Activated naive CD4-positive, alpha-beta T cell treated with anti-CD3 and anti-CD28 coated beads for 36 hours (primary cell): Measurements from ENCODE around the gene GABARAPL1. TPM values are rescaled to one million over a fixed set of nuclear protein-coding genes. Genes with fewer than 3 reads are reported as not detected.
A peak's percentile ranks its signal among the peaks of the same experiment; 100 is the strongest.

Experiments
- CTCF ChIA-PET: fragments of 350-600 bp; sonication (Branson Sonifier 250); formaldehyde crosslinking; loops from one replicate; lab custom pipeline; 2021; ENCODE audit warnings: antibody characterized with exemption; lab: Charles Lee
- DNase-seq: peaks from one replicate; pipeline ENCODE4 v3.0.0-alpha.2; 2020
- H3K27ac Mint-ChIP-seq: one replicate; pipeline ENCODE4 v1.8.0; 2021; ENCODE audit warnings: mild to moderate bottlenecking, mixed read lengths
- H3K27me3 Mint-ChIP-seq: one replicate; pipeline ENCODE4 v1.8.0; 2021; ENCODE audit warnings: low read depth, mixed read lengths
- H3K36me3 Mint-ChIP-seq: one replicate; pipeline ENCODE4 v1.8.0; 2021; ENCODE audit warnings: low read depth, mixed read lengths
- H3K4me1 Mint-ChIP-seq: one replicate; pipeline ENCODE4 v1.8.0; 2021; ENCODE audit warnings: low read depth, mixed read lengths
- H3K4me3 Mint-ChIP-seq: one replicate; pipeline ENCODE4 v1.8.0; 2021; ENCODE audit warnings: mild to moderate bottlenecking, moderate library complexity, mixed read lengths
- H3K9me3 Mint-ChIP-seq: one replicate; pipeline ENCODE4 v1.8.0; 2021; ENCODE audit warnings: mixed read lengths
- intact Hi-C: fragments of 100-400 bp; cut with micrococcal nuclease; formaldehyde crosslinking; loops from one replicate; pipeline ENCODE4 v1.15.1; 2023
- total RNA-seq, 2 experiments: library from RNA; stranded (reverse); gene quantifications; one replicate each; pipeline ENCODE4 v1.2.3, GENCODE V29; 2021

Gene GABARAPL1
- total RNA-seq, result 1 to 10 TPM; 3.3 to 4.9 TPM

GRCh38 chr12:10212739-10213131 lies at the start of gene GABARAPL1:
Gene GABARAPL1 (plus strand): TSS chr12:10212877. CDS start chr12:10213130, 253 bp downstream.
- intact Hi-C loops, result loop anchor here (1.0 to 10.0 kb wide), 13 partner anchors 59 to 958 kb away; partner anchors contain the start of genes CLEC2D, MAGOHB and SMIM10L1
- CTCF ChIA-PET, result interaction anchor here (1.0 to 2.6 kb wide), 2 partner anchors 17 to 60 kb away, joined by 4 to 12 read pairs; no protein-coding TSS in a partner anchor

DNA sequence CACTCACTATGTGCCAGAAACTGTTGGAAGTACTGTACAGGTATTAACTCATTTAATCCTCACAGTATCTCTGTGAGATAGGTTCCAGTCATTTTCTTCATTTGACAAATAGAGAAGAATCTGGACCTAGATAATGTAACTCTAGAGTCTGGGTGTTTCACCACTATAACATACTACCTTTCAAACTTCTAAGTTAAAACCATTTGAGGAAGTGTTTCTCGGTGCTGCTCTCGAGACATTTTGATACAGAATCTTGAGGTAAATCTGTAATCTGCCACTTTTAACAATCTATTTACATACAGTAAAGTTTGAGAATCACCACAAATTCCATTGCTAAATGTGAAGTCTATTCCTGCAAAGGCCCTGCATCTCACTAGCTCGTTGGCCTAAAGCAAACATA lies 49.6 kb upstream of the GABARAPL1 start:
- H3K9me3 Mint-ChIP-seq, result no peaks in the 10 kb centered on the region
- CTCF ChIA-PET, result interaction anchor here (0.9 kb wide), 1 partner anchor 9 kb away, joined by 5 read pairs; no protein-coding TSS in a partner anchor
- no peak overlapping the region for H3K27ac Mint-ChIP-seq
- H3K4me3 Mint-ChIP-seq, result no peak overlapping the region
- H3K4me1 Mint-ChIP-seq, result no peaks in the 10 kb centered on the region
- no peak for DNase-seq
- no peaks in the 10 kb centered on the region for H3K27me3 Mint-ChIP-seq
- no peaks in the 10 kb centered on the region for H3K36me3 Mint-ChIP-seq
- intact Hi-C loops, result no loop called here

More at GRCh38 chr12:10212739-10213131, at the start of gene GABARAPL1:
- Mint-ChIP-seq H3K27me3 (no peaks in the 10 kb centered on the region), H3K36me3 (no peaks in the 10 kb centered on the region), H3K27ac (peak within 1 kb of the TSS; percentile 82), H3K4me3 (peak within 1 kb of the TSS; percentile 89), H3K9me3 (no peaks in the 10 kb centered on the region), H3K4me1 (peaks cover 25% of the 10 kb centered on the region)
- DNase-seq, result peak; percentile 72

DNA sequence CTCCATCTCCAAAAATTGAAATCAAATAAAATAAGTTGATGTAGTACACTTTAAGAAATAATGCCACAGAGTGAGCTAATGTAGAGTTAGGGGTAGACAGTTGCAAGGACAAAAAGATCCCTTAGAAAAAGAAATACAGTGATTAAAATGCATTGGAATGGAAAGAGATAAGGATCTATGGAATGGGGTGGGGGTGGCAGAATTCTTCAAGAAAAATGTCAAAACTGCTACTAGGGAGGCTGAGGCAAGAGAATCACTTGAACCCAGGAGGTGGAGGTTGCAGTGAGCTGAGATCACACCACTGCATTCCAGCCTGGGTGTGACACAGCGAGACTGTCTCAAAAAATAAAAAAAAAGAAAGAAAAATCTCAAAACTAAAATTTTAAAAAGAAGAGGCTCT lies 47.3 kb upstream of the GABARAPL1 start:
- CTCF ChIA-PET, result interaction anchor here (0.6 kb wide), 1 partner anchor 12 kb away, joined by 3 read pairs; no protein-coding TSS in a partner anchor
- intact Hi-C loops, result no loop called here
- H3K4me1 Mint-ChIP-seq, result no peaks in the 10 kb centered on the region
- no peak overlapping the region for H3K27ac Mint-ChIP-seq
- no peaks in the 10 kb centered on the region for H3K9me3 Mint-ChIP-seq
- H3K27me3 Mint-ChIP-seq, result no peaks in the 10 kb centered on the region
- no peak for DNase-seq
- no peak overlapping the region for H3K4me3 Mint-ChIP-seq
- no peaks in the 10 kb centered on the region for H3K36me3 Mint-ChIP-seq

DNA sequence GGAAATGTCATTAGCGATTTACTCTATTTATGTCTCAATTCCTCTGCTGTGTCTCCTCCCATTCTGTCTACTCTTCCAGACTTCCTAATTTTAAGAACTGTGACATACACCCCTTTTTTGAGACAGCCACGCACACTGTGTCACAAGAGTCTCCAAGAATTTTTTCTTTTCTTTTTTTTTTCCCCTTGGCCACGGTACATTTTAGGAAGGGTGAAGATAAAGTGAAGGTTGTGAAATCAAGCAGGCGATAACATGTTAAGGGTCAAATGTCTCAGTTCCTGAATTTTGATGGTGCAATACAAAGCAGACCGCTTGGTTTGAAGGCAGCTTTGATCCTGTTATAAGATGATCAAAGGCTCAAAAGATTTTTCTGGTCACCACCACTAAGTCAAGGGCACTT lies 45.1 kb upstream of the GABARAPL1 start:
- DNase-seq, result no peak
- Mint-ChIP-seq H3K9me3 (no peaks in the 10 kb centered on the region), H3K4me3 (no peak overlapping the region), H3K27me3 (no peaks in the 10 kb centered on the region), H3K4me1 (no peaks in the 10 kb centered on the region), H3K36me3 (no peaks in the 10 kb centered on the region), H3K27ac (no peak overlapping the region)
- CTCF ChIA-PET, result interaction anchor here (0.6 to 2.0 kb wide), 3 partner anchors 9 to 40 kb away, joined by 3 to 5 read pairs (median 3); no protein-coding TSS in a partner anchor
- intact Hi-C loops, result no loop called here

- CTCF ChIA-PET, result interaction anchor here (1.1 to 1.6 kb wide), 2 partner anchors 15 to 16 kb away, joined by 3 to 5 read pairs; no protein-coding TSS in a partner anchor
- Mint-ChIP-seq H3K4me1 (no peaks in the 10 kb centered on the region), H3K27ac (no peak overlapping the region), H3K27me3 (no peaks in the 10 kb centered on the region), H3K36me3 (no peaks in the 10 kb centered on the region), H3K4me3 (no peak overlapping the region), H3K9me3 (no peaks in the 10 kb centered on the region)
- intact Hi-C loops, result no loop called here
- DNase-seq, result no peak
Measured at GRCh38 chr12:10169104-10169503, 43.6 kb upstream of the GABARAPL1 start.

- CTCF ChIA-PET, result interaction anchor here (0.7 to 1.6 kb wide), 4 partner anchors 16 to 298 kb away, joined by 3 to 8 read pairs (median 4); no protein-coding TSS in a partner anchor
- H3K27ac Mint-ChIP-seq, result no peak overlapping the region
- H3K36me3 Mint-ChIP-seq, result no peaks in the 10 kb centered on the region
- no peak for DNase-seq
- no peaks in the 10 kb centered on the region for H3K4me1 Mint-ChIP-seq
- H3K27me3 Mint-ChIP-seq, result no peaks in the 10 kb centered on the region
- intact Hi-C loops, result no loop called here
- H3K4me3 Mint-ChIP-seq, result no peak overlapping the region
- no peaks in the 10 kb centered on the region for H3K9me3 Mint-ChIP-seq
Measured at GRCh38 chr12:10170216-10170615, 42.5 kb upstream of the GABARAPL1 start.

GRCh38 chr12:10171973-10172728 lies 40.5 kb upstream of the GABARAPL1 start, which contains the start of gene OLR1:
Gene OLR1 (minus strand): TSS chr12:10172132. CDS start chr12:10172077, 55 bp downstream.
- CTCF ChIA-PET, result interaction anchor here (0.8 to 1.6 kb wide), 3 partner anchors 12 to 33 kb away, joined by 3 to 8 read pairs (median 4); no protein-coding TSS in a partner anchor
- H3K36me3 Mint-ChIP-seq, result no peaks in the 10 kb centered on the region
- H3K27ac Mint-ChIP-seq, result no peak within 1 kb of the TSS
- no peaks in the 10 kb centered on the region for H3K4me1 Mint-ChIP-seq
- no peaks in the 10 kb centered on the region for H3K9me3 Mint-ChIP-seq
- peaks cover 4% of the 10 kb centered on the region for H3K27me3 Mint-ChIP-seq
- intact Hi-C loops, result no loop called here
- no peak within 1 kb of the TSS for H3K4me3 Mint-ChIP-seq
- no peak for DNase-seq

DNA sequence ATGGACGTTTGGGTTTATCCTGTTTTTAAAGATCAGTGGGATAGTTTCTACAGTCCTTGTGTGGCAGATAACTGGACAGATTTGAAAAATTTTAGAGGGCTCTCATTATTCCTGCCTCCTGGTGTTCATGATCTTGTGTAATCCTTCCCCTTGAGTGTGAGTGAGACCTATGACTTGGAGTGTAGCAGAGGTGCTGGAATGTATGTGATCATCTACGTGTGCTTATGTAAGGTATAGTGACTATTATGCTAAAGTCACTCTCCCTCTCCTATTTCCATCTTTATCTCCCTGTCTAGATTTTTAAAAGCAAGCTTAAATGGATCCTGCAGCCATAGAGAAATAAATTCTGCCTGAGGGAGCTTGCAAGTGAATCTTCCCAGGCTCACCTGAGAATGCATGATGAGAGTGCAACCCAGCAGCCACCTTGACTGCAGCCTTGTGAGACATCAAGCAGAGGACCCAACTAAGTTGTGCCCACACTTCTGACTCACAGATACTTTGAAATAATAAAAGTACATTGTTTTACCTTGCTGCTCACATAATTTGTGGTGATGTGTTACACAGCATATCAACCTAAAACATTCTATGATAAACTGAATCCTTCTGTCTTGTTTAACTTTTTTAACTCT lies 37.6 kb upstream of the GABARAPL1 start:
- Mint-ChIP-seq H3K36me3 (no peaks in the 10 kb centered on the region), H3K27me3 (peaks cover 5% of the 10 kb centered on the region), H3K27ac (no peak overlapping the region), H3K4me1 (no peaks in the 10 kb centered on the region), H3K4me3 (no peak overlapping the region), H3K9me3 (no peaks in the 10 kb centered on the region)
- no peak for DNase-seq
- intact Hi-C loops, result no loop called here
- CTCF ChIA-PET, result interaction anchor here (0.6 kb wide), 2 partner anchors 430 to 432 kb away, joined by 3 to 4 read pairs; no protein-coding TSS in a partner anchor

GRCh38 chr12:10175846-10176636 lies 36.6 kb upstream of the GABARAPL1 start:
- Mint-ChIP-seq H3K4me3 (no peak overlapping the region), H3K4me1 (no peaks in the 10 kb centered on the region), H3K9me3 (no peaks in the 10 kb centered on the region), H3K27me3 (peaks cover 5% of the 10 kb centered on the region), H3K27ac (no peak overlapping the region), H3K36me3 (no peaks in the 10 kb centered on the region)
- intact Hi-C loops, result no loop called here
- CTCF ChIA-PET, result interaction anchor here (0.6 to 0.7 kb wide), 3 partner anchors 8 to 433 kb away, joined by 3 to 5 read pairs (median 4); no protein-coding TSS in a partner anchor
- DNase-seq, result no peak

DNA sequence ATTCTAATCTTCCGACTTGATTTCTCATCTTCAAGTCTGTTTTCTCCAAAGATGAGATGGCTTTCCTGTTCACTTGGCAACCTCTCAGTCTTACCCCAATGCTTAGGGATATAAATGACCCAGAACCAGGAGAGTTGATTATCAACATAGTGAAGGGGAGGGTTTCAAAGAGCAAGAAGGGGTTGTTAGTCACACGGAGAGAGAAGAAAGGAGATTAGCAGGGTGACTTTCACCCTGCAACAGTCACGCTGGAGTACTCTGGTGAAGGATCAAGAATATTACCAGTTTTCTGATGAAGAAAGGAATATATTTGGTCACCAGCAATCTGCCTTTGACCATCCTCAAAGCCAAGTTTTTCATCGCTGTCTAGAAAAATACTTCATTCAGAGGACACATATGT lies 33.9 kb upstream of the GABARAPL1 start, which contains the start of gene TMEM52B:
Gene TMEM52B, plus strand, starts transcription at position 212 of the 400 bp plus-strand sequence. CDS start 543 bp downstream, outside the sequence.
- Mint-ChIP-seq H3K9me3 (no peaks in the 10 kb centered on the region), H3K4me1 (peaks cover 5% of the 10 kb centered on the region), H3K4me3 (no peak within 1 kb of the TSS), H3K36me3 (no peaks in the 10 kb centered on the region), H3K27ac (no peak within 1 kb of the TSS), H3K27me3 (peaks cover 9% of the 10 kb centered on the region)
- intact Hi-C loops, result no loop called here
- no peak for DNase-seq
- CTCF ChIA-PET, result no interaction called here

DNA sequence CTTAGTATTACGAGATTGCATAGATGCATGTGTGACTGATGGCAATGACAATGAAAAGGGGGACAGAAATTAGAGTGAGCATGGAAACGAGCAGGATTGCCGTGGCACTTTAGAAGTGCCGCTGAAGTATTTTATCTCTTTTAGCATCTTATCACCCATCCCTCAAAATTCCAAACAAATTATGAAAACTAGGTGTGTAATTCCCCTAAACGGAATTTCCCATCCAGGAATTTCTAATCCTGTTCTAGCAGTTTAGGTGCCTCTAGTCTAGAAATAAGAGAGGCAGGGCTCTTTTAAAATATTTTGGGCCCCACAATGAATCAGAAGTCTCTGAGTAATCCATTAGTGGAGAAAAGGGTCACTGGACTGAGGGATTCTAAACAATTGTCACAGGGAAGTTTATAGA lies 32.9 kb upstream of the GABARAPL1 start:
- H3K36me3 Mint-ChIP-seq, result no peaks in the 10 kb centered on the region
- no peak overlapping the region for H3K27ac Mint-ChIP-seq
- H3K4me3 Mint-ChIP-seq, result no peak overlapping the region
- CTCF ChIA-PET, result no interaction called here
- H3K9me3 Mint-ChIP-seq, result no peaks in the 10 kb centered on the region
- DNase-seq, result no peak
- peaks cover 5% of the 10 kb centered on the region for H3K4me1 Mint-ChIP-seq
- H3K27me3 Mint-ChIP-seq, result peaks cover 15% of the 10 kb centered on the region
- intact Hi-C loops, result no loop called here
